Measurements from ENCODE around the gene SEMA5A.

DNA sequence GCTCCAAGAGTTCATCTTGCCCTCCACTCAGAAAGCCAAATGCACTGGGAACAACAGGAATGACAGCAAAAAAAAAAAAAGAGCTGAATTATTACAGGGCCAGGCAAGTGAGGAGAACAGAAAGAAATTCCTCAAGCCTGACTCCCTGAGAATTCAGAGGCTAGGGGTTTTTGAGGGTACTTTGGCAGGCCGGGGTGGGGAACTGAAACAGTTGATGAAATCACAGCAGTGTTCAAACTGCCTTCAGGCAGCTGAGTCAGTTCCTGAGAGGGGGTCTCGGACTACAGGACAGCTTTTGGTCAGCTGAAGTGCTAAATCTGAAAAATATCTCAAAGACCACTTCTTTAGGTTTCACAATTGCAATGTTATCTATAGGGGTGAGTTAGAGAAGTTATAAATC is 419.4 kb downstream of the SEMA5A start:
- no peak for TF ChIP-seq POLR2A (IDR thresholded peaks at IDR 0.05)
- TF ChIP-seq, protein P1, sequence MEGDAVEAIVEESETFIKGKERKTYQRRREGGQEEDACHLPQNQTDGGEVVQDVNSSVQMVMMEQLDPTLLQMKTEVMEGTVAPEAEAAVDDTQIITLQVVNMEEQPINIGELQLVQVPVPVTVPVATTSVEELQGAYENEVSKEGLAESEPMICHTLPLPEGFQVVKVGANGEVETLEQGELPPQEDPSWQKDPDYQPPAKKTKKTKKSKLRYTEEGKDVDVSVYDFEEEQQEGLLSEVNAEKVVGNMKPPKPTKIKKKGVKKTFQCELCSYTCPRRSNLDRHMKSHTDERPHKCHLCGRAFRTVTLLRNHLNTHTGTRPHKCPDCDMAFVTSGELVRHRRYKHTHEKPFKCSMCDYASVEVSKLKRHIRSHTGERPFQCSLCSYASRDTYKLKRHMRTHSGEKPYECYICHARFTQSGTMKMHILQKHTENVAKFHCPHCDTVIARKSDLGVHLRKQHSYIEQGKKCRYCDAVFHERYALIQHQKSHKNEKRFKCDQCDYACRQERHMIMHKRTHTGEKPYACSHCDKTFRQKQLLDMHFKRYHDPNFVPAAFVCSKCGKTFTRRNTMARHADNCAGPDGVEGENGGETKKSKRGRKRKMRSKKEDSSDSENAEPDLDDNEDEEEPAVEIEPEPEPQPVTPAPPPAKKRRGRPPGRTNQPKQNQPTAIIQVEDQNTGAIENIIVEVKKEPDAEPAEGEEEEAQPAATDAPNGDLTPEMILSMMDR (IDR thresholded peaks at IDR 0.05) = no peak
